ENCODE results near the gene TTK.

The TTK gene

GRCh38 chr6:80010288-80010687 is 5.8 kb downstream of the TTK start:
- Histone ChIP-seq H3K4me2 (ENCODE audit: low read length) (no peak overlapping the region), H3K79me2 (ENCODE audit: insufficient read depth, low read length) (peaks cover 8% of the 10 kb centered on the region), H3K9me3 (ENCODE audit: low read length) (no peaks in the 10 kb centered on the region), H3K9me2 (ENCODE audit: low read depth, low read length) (no peaks in the 10 kb centered on the region), H3F3A (ENCODE audit: insufficient read depth, low read length) (no peaks in the 10 kb centered on the region), H3K36me3 (ENCODE audit: insufficient read depth, low read length) (peaks cover 88% of the 10 kb centered on the region), H3K27me3 (ENCODE audit: insufficient read depth, low read length) (no peaks in the 10 kb centered on the region), H3K4me3 (ENCODE audit: low read depth, low read length, poor library complexity, severe bottlenecking) (no peak overlapping the region), H4K20me1 (ENCODE audit: insufficient read depth, low read length) (no peaks in the 10 kb centered on the region), H3K27ac (ENCODE audit: low read depth, low read length, poor library complexity, severe bottlenecking) (no peak overlapping the region), H3K9ac (ENCODE audit: low read length) (no peak overlapping the region), H3K4me1 (ENCODE audit: insufficient read depth, low read length, severe bottlenecking) (peaks cover 13% of the 10 kb centered on the region), H2AFZ (ENCODE audit: low read length) (no peak overlapping the region)
- no peak for TF ChIP-seq EZH2 (IDR thresholded peaks at IDR 0.05; ENCODE audit: borderline replicate concordance, low read length)
- no peak for TF ChIP-seq CTCF (IDR thresholded peaks at IDR 0.05; ENCODE audit: low read length)

GRCh38 chr6:80015839-80016435 is 11.5 kb downstream of the TTK start:
- peaks cover 86% of the 10 kb centered on the region for H3K36me3 ChIP-seq (ENCODE audit: insufficient read depth, low read length)
- no peak overlapping the region for H3K4me2 ChIP-seq (ENCODE audit: low read length)
- H3K4me3 ChIP-seq (ENCODE audit: low read depth, low read length, poor library complexity, severe bottlenecking) = no peak overlapping the region

GRCh38 chr6:80020381-80021120 is 16.1 kb downstream of the TTK start:
- H3K27me3 ChIP-seq (ENCODE audit: insufficient read depth, low read length) = no peaks in the 10 kb centered on the region
- H3K9ac ChIP-seq (ENCODE audit: low read length) = no peak overlapping the region
- H3K9me3 ChIP-seq (ENCODE audit: low read length) = no peaks in the 10 kb centered on the region
- H3K9me2 ChIP-seq (ENCODE audit: low read depth, low read length) = no peaks in the 10 kb centered on the region
- no peak overlapping the region for H2AFZ ChIP-seq (ENCODE audit: low read length)
- TF ChIP-seq CTCF (IDR thresholded peaks at IDR 0.05; ENCODE audit: low read length) = no peak
- TF ChIP-seq EZH2 (IDR thresholded peaks at IDR 0.05; ENCODE audit: borderline replicate concordance, low read length) = no peak
- H3K4me3 ChIP-seq (ENCODE audit: low read depth, low read length, poor library complexity, severe bottlenecking) = no peak overlapping the region
- H3K36me3 ChIP-seq (ENCODE audit: insufficient read depth, low read length) = peaks cover 83% of the 10 kb centered on the region
- H4K20me1 ChIP-seq (ENCODE audit: insufficient read depth, low read length) = no peaks in the 10 kb centered on the region
- no peak overlapping the region for H3K4me2 ChIP-seq (ENCODE audit: low read length)
- no peaks in the 10 kb centered on the region for H3F3A ChIP-seq (ENCODE audit: insufficient read depth, low read length)
- no peaks in the 10 kb centered on the region for H3K4me1 ChIP-seq (ENCODE audit: insufficient read depth, low read length, severe bottlenecking)
- H3K27ac ChIP-seq (ENCODE audit: low read depth, low read length, poor library complexity, severe bottlenecking) = no peak overlapping the region
- no peaks in the 10 kb centered on the region for H3K79me2 ChIP-seq (ENCODE audit: insufficient read depth, low read length)

More at GRCh38 chr6:80015839-80016435, 11.5 kb downstream of the TTK start:
- Histone ChIP-seq H3K27me3 (ENCODE audit: insufficient read depth, low read length) (no peaks in the 10 kb centered on the region), H4K20me1 (ENCODE audit: insufficient read depth, low read length) (no peaks in the 10 kb centered on the region), H3K4me1 (ENCODE audit: insufficient read depth, low read length, severe bottlenecking) (no peaks in the 10 kb centered on the region), H3K27ac (ENCODE audit: low read depth, low read length, poor library complexity, severe bottlenecking) (no peak overlapping the region), H3F3A (ENCODE audit: insufficient read depth, low read length) (no peaks in the 10 kb centered on the region), H3K9ac (ENCODE audit: low read length) (no peak overlapping the region), H3K79me2 (ENCODE audit: insufficient read depth, low read length) (no peaks in the 10 kb centered on the region), H3K9me3 (ENCODE audit: low read length) (no peaks in the 10 kb centered on the region), H3K9me2 (ENCODE audit: low read depth, low read length) (no peaks in the 10 kb centered on the region), H2AFZ (ENCODE audit: low read length) (no peak overlapping the region)
- no peak for TF ChIP-seq EZH2 (IDR thresholded peaks at IDR 0.05; ENCODE audit: borderline replicate concordance, low read length)
- TF ChIP-seq CTCF (IDR thresholded peaks at IDR 0.05; ENCODE audit: low read length) = no peak
